ENCODE measurements around the gene VGF.
A peak's percentile ranks its signal among the peaks of the same experiment; 100 is the strongest.

The VGF gene

GRCh38 chr7:101180130-101180755, 14.9 kb upstream of the VGF start, which contains the start of gene NAT16:
Gene NAT16 (minus strand): TSS chr7:101180293. CDS start chr7:101174807, 5,486 bp downstream.
- no peak for DNase-seq

- DNase-seq: no peak
Observed at GRCh38 chr7:101179713-101180112, 14.3 kb upstream of the VGF start.

GRCh38 chr7:101179117-101179516, 13.7 kb upstream of the VGF start:
- DNase-seq: no peak

DNA sequence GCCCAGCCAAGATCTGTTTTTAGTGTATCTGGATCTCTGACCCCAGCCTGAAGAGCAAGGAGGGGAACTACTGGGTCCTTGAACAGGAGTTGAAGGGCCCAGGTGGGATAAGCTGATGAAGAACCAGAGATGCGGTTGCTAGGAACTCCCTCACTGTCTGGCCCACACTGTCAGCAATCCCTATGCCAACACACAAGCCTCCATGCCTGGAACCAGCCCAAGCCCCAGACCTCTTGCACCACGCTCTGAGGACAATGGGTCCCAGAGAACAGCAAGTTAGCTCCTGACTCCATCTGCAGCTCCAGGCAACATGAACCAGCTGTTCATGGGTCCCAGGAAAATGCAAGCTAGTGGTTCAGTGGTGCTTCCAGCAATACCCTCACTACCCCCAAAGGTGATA, 12.3 kb upstream of the VGF start:
- no peak for DNase-seq

DNA sequence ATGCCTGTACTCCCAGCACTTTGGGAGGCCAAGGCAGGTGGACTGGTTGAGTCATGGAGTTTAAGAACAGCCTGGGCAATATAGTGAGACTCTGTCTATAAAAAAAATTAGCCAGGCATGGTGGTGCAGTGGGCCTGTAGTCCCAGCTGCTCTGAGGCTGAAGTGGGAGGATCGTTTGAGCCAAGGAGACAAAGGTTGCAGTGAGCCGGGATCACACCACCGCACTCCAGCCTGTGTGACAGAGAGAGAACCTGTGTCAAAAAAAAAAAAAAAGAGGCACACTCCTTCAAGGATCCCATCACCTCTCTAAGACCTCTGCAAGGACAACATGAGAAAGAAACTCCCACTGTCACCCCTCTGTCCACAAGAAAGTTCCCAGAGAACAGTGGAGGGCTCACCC, 10.3 kb upstream of the VGF start:
- DNase-seq: no peak

DNA sequence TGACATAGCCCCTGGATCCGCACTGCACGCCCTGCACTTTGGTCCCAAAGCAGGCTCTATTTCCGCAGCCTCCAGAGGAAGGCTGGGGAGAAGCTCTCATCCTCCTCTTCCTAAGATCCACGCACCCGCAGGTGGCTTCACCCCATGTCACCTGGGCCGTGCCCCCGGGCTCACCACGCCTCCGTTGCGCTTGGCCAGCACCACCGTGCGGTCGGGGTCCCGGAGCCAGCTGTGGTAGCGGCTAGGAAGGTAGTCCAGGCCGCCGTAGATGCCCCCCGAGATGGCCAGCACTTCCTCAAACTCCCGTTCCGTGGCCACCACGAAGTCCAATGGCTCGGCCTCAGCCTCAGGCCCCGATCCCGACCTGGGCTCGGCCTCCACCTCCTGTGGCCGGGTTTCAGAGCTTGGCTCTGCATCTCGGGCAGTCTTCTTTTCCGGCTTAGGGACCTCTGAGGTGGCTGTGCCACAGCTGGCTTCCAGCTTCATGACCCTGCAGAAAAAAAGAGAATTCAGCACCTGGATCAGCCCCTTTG, 9.0 kb upstream of the VGF start:
- no peak for DNase-seq

DNA sequence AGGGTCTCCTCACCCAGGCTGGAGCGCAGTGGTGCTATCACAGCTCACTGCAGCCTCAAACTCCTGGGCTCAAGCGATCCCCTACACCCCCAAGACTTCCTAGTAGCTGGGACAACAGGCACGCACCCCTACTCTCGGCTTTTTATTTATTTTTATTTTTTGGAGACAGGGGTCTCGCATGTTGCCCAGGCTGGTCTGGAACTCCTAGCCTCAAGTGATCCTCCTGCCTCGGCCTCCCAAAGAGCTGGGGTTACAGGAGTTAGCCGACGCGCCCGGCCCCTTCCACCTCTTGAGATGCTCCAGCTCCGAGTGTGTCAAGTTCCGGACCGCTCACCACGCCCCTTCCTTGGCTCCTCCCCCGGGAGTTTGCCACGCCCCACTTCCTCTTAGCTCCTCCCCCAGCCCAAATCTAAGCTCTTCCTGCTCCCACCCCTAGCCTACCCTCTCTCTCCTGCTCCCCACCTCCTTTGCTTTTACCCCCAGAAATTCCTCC, 8.4 kb upstream of the VGF start:
- DNase-seq: peak; percentile 74

DNA sequence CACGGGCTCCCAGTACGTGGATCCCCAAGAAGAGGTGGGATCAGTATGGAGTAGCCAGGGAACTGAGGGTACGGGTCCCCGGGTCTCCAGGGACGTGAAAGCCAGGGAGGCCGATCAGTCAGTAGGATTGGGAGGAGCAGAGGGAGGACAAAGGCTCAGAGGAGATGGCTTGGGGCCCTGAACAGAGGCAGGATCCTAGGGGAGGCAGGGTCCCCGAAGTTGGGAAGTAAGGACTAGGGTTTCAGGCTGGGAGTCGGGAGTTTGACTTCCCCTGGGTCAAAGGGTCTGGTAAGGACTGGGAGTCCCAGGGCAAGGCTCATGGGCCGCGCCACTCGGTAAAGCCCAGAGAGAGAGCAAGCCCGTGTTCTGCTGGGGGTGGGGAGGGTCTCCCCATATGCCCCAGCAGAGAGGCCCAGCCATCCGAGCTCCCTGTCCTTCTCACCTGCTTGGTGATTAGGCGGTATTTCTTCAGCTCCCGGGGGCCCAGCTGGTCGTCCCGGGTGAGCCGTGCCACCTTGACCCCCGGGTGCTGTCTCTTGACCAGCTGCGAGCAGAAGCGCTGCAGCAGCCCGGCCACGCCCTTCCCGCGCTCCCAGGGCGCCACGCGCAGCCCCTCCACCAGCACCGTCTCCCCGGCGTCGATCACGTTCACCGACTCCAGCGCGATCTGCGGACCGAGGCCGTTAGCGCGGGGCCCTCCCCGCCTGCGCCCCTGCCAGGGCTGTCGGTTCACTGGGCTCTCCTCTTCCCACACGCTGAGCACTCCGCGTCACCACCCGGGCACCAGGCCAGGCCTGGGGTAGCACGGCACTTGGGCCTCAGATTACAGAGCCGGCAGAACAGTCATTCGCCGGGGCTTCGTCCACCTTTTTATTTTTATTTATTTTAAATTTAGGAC, 7.7 kb upstream of the VGF start:
- DNase-seq: no peak

DNA sequence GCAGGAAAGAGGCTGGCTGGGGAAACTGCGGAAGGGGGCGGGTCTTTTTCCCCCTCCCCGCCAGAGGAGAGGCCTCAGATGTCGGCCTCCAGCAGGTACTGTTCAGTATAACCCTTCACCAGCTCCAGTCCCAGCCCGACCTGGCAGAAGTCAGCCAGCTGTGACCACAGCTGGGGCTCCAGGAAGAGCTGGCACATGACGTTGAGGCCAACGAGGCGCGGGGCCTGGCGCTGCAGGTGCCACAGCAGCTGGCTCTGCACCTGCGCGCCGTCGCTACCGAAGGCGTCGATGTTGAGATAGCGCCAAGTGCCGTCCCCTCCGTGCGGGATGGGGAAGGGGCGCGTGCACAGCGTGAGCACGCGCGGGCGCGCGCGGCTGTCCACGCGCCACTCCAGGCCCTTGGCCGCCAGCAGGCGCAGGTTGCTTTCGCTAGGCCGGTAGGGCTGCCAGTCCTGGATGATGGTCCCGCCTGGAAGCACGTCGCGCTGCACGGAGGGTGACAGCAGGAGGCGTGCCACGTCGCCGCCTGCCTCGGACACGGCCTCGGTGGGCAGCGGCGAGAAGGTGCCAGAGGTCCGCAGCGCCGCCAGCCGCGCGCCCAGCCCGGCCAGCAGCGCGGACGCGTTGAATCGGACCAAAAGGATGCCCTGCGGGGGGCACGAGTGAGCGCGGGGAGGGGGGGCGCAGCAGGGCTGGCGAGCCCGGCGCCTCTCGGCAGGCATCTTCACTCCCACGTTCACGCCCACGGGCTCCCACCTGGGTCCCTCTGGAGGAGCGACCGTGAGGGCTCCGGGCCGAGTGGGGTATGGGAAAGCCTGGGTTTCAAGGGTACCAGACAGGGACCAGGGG, 6.9 kb upstream of the VGF start:
- no peak for DNase-seq

GRCh38 chr7:101171442-101171837, 6.1 kb upstream of the VGF start:
- no peak for DNase-seq

GRCh38 chr7:101170617-101171441, 5.5 kb upstream of the VGF start:
- DNase-seq: no peak

- peak; percentile 84 for DNase-seq
Observed at GRCh38 chr7:101169838-101170551, 4.6 kb upstream of the VGF start.

- DNase-seq: no peak
Observed at GRCh38 chr7:101169110-101169837, 3.9 kb upstream of the VGF start.

- DNase-seq: no peak
Observed at GRCh38 chr7:101168412-101169049, 3.2 kb upstream of the VGF start.

DNA sequence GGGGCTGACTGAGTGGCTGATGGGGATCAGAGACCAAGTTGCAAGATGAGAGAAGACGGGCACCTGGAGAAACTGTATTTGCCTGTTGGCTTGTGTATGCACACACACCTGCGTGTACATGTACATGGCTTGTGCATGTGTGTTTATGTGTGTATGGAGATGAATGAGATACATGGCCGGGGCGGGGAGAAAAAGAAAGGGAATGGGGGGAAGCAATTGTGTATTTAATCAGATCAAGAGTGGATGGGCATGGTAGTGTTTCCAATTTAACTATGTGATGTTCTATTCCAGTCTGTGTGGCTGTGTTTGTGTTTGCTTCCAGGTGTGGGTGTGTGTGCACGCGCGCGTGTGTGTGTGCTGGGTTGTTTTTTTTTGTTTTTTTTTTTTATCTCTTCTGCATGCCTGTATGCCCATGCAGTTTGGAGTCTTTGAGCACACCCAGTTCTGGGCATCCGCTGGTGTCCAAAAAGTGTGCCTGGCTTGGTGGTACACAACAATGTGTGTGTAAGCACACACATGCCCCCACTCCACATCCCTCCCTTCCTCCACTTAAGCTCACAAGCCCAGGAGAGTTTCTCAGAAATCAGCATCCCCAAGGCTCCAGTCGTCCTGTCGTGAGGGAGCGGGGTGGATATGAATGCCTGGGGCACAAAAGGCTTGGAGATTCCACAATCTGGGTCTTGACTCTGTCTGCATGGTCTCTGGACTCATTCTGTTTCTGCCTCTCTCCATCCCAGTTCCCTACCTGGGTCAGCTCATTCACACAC, 2.5 kb upstream of the VGF start:
- no peak for DNase-seq

- DNase-seq: no peak
Observed at GRCh38 chr7:101166909-101167644, 1.7 kb upstream of the VGF start.

GRCh38 chr7:101166648-101166908, 1.2 kb upstream of the VGF start:
- DNase-seq: no peak

DNA sequence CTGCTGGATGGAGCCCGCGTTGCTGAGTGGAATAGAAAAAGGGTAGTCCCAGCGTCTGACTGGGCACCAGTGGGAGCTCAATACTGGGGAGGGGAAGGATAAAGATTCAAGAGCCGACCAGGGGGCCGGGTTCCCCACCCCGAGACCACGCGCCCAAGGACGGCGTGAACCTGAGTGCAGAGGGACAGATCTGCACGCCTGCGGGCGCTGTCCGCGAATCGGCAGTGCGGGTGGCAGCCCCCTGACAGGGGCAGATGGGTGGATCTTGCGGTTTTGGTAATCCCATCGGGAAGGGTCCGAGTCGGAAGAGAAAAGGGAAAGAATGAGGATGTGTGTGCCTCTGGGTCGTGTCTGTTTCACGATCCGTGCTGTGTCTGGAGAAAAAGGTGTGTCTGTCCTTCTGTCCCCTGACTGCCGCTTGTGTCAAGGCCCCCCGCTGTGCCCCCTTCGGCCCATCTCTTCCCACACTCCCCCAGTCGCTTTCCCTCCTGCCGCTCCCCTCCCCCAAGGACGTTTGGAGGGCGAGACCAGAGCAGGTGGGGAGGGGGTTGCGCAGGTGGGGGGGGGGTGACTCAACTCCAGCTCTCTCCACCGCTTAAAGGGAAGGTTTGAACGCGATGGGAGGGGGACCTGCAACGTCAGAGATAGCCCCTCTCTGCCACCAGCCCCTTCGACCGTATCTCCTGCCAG, 734 bp upstream of the VGF start:
- DNase-seq: no peak
